Measurements from ENCODE around the gene NSDHL.
"Not testable (repeated sequence)": the region's sequence is repeated elsewhere in the genome, so short reads cannot be mapped to it uniquely, and the experiment has no call there.

Gene NSDHL

DNA sequence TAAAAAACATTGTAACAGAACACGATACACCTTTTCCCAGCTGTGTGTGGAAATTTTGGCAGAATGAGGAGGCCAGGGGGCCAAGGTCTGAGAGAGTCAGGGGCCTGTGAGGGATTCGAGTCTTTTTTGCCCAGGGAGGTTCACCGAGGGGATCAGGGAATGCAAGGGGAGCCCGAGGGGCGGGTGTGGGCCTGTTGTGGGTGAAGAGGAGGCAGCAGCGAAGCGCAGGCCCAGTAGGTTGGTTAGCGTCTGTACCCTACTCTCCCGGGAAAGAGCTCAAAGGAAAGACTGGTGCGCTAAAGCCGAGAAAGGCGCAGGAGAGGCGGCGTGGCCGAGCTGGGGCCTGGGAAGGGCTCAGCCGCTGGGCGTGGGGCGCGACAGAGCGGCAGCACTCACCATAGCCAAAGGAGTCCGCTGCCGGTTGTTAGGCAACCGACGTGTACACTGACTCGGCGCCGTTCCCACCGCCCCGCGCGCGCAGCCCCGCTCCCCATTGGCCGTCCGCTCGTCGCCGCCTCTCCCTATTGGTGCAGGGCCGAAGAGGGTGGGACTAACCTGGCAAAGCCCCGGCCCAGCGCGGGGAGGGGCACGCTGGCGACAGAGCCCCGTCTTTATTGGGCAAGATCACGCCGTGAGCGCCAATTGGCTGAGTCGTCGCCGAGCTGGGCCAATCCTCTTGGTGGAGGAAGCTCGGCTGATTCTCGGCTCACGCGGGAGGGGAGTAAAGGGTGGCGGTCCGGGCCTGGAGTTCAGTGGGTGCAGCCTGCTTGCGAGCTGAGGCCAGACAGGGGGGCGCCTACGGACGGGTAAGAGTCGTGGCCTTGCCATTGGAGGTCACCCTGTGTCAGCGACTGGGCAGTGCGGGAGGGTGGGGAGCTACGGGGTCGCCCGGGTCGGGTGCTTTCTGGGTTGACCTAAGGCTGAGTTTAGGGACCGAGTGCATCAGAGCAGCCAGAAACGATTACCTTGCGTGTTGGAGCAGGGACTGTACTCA is at the start of gene NSDHL, which contains the start of gene CETN2:
Gene NSDHL, plus strand, starts transcription at position 752 of the 994 bp plus-strand sequence. CDS start 15,262 bp downstream, outside the sequence.
Gene CETN2, minus strand, starts transcription at position 446 of the 994 bp plus-strand sequence. Its CDS starts 47 bp downstream, at position 399.
- DNase-seq, result peak; percentile 92

- DNase-seq, result not testable (repeated sequence)
Observed at GRCh38 chrX:152787062-152787461, 43.8 kb upstream of the NSDHL start.

- no peak for DNase-seq
Observed at GRCh38 chrX:152798945-152799344, 31.9 kb upstream of the NSDHL start.

- no peak for DNase-seq
Observed at GRCh38 chrX:152806035-152806434, 24.8 kb upstream of the NSDHL start.

DNA sequence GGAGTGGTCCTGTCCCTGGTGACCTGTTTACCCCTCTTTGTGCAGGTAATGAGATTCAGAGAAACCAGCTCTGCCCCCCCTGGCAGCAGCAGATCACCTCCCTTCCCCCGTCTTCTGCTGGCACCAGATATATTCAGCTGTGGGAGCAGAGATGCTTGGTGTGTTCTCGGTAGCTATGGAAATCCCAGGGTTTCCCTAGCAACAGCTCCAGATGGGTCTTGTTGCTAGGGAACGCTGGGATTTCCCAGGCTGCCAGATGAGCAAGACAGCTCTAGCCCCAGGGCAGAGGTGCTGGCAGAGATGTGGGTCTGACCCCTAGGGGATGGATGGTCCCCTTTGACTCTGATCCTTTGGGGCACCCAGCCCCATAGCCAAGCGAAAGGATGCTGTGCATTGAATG is 20.5 kb upstream of the NSDHL start:
- no peak for DNase-seq

DNA sequence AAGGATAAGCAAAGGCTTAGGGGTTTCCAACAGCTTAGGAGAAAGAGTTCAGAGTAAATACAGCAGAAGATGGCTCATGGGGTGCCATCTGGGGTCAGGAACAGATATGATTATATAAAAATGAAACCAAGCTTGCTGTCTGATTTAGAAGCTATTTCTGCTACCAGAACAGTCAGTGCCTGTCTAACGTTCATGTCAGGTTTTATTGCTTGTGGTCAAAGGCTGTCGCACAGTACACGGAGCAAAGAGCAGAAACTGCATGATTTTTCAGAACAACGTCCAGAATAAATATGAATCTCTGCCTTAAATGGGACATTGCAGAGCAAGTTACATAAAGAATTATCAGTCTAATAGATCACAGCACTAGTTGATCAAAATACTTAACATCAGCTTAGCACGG is 17.7 kb upstream of the NSDHL start:
- no peak for DNase-seq

- no peak for DNase-seq
Observed at GRCh38 chrX:152814048-152814447, 16.8 kb upstream of the NSDHL start.

- peak; percentile 1 for DNase-seq
Observed at GRCh38 chrX:152817078-152817764, 13.6 kb upstream of the NSDHL start.

GRCh38 chrX:152818356-152818755 is 12.5 kb upstream of the NSDHL start:
- no peak for DNase-seq

GRCh38 chrX:152819266-152819665 is 11.6 kb upstream of the NSDHL start:
- DNase-seq, result no peak

DNA sequence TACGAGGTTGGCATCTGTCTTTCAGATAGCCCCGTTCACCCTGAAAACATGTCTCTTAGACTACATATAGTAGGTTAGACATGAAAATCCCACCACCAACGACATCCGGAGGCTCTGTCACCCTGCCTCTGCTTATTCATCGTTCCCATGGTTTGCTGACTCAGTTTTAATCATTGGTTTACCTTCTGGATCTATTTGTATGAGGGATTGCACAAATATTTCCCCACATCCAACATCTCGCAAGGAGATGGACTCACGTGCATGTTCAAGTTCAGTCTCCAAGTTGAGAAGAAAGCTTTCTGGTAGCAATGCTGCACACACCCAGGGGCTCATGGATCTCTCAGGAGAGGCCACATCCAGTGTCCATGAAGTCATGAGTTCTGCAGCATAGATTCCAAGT is 11.1 kb upstream of the NSDHL start:
- no peak for DNase-seq

DNA sequence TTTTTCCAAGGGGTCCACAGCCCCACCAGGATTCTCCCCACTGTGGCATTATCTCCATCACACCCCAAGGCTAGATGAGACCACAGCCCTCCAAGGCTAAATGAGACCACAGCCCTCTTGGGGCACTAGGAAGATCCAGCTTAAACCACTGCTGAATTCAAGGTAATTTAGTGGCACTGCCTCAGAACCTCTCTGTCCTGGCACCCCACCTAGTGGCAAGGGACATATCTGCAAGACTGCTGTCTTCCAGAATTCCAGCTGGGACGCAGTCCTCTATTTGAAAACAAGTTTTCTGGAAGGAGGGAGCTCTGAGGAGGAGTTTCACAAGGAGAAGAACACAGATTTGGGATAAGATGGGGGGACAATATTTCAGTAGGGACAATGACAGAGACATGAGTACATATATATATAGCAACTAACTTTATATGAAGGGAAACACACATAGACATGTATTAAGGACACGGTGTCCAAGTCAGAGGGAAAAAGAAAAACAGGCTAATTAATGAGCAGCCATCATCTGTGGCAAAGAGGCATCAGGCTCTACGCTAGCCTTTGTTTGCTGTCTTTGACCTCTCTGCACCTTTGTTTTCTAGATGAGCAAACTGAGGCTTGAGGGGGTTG is 9.6 kb upstream of the NSDHL start:
- DNase-seq, result no peak

DNA sequence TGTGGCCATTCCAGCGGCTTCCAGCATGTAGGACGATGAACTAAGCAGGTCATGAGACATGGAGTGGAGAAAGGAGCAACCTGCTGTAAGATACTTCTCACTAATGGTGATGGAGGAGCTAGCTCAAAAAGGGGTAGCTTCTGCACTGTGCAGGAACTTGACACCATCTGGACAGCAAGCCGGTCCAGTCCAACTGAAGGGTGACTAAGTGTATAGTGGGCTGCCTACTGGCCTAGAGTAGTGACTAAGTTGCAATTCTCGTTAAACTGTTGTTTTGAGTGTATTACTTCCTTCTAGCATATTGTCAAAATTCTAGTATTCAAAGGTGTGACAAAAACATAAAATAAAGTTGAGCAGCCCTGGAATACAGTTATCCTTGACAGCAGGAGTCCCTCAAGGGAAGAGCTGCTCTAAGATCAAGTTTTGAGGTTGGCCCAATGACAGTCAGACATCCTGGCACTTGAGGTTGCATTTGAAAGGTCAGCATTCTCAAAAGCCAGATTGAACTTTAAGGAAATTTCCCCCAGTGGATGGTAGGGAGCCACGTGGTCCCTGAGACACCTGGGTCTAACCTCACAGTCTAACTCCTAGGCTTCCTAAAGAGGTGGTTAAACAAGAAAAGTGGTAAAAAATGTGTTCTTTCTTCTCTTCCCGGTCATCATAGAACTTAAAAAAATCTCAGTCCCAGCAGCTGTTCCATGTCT is 8.3 kb upstream of the NSDHL start:
- DNase-seq, result no peak

DNA sequence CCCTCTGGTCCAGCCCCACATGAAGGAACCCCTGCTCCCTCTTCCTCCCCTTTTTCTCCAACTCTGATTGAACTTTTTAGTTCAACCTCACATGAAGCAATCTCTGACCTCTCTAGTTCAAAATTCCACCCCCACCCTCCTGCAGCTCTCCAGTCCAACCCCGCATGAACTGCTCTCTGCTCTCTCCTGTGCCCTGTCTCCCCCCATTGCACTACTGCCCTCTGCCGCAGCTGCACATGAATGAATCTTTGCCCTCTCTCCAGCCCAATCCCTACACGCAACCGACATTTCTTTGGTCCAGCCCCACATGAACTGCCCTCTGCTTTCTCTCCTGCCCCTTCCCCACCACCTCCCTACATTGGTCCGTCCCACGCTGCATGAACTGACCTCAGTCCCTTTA is 7.2 kb upstream of the NSDHL start:
- no peak for DNase-seq

- no peak for DNase-seq
Observed at GRCh38 chrX:152824841-152825374, 6.0 kb upstream of the NSDHL start.

DNA sequence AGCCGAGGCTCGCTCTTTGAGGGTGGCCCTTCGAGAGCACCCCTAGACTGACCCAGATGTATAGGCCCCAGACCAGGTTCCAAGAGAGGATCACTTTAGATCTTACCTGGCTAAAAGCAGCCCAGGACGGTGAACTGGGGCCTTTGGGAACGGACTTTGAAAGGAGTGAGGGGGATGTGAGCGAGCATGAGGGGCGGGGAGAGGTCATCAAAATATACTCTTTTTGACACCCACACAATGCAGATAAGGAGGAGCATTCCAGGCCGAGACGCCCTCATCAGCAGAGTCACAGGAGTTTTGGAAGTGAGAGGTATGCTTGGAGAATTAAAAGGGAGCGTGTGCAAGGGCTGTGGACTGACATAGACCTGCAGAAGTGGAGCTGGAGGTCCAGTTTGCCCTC is 528 bp downstream of the NSDHL start:
- no peak for DNase-seq

GRCh38 chrX:152832520-152832919 is 1.7 kb downstream of the NSDHL start:
- DNase-seq, result no peak

GRCh38 chrX:152833378-152833777 is 2.5 kb downstream of the NSDHL start:
- no peak for DNase-seq

DNA sequence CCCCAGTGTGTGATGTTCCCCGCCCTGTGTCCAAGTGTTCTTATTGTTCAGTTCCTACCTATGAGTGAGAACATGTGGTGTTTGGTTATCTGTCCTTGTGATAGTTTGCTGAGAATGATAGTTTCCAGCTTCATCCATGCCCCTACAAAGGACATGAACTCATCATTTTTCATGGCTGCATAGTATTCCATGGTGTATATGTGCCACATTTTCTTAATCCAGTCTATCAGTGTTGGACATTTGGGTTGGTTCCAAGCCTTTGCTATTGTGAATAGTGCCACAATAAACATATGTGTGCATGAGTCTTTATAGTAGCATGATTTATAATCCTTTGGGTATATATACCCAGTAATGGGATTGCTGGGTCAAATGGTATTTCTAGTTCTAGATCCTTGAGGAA is 4.6 kb downstream of the NSDHL start:
- DNase-seq, result not testable (repeated sequence)

DNA sequence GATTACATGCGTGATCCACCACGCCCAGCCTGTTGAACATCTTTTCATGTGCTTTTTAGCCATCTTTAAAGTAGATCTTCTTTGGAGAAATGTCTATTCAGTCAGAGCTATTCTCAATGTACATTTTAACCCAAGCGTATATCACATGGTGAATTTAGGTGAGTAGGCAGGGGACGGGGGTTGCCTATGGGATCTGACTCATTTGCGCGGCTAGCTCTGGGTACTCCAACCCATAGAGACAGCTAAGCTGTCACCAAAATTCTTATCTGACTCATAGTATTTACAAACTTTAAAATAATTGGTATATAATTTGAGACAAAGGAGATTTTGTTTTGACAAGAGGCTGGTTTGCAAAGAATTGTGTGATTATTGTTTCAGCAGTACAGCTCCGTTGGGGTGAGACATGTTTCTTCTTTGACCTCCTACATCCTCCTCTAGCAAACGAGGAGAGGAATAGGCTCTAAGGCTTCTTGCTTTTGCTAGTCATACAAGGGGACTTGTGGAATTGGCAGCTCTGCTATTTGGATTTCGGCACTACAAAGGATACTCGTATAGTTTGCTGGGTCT is 12.0 kb downstream of the NSDHL start:
- DNase-seq, result no peak

DNA sequence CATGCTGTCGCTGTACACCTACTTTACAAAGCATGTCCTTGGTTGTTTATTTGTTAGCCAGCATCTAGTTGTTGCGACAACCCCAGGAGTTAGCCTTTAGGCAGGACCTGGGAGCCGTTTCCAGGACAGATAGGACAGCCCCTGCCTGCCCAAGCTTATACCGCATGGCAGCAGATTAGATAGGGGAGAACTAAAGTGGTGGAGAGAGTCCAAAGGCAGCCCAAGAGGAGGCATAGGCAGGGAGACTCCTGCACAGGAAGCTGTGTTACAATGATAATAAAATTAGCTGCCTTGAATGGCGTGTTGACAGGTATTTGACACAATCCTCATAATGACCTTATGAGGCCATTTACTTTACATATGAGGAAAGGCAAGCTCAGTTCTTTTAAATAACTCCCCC is 13.0 kb downstream of the NSDHL start:
- no peak for DNase-seq

DNA sequence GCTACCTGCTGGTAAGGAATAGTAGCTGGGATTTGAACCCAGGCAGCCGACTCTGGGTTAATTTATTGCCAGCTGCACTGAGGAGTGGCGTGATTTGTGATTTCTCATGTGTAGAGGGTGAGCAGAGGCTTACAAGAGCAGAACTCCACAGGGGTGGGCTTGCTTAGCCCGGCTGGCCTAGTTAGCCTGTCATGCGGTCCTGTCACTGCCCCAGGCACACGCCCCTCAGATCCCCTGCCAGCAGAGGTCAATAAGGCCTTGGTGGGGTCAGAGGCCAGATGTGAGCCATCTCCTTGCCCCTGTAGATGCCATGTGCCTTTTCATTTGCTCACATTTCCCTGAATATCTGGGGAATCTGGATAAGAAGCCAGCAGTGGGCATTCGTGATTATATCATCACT is 13.4 kb downstream of the NSDHL start:
- no peak for DNase-seq
